NCI-H69 (cell line): ENCODE measurements around the gene GLB1L2.
"Not testable (repeated sequence)": the region's sequence is repeated elsewhere in the genome, so short reads cannot be mapped to it uniquely, and the experiment has no call there.

Source experiments
- DNase-seq: peaks from one replicate; lab custom pipeline; 2025; lab: John Stamatoyannopoulos, UW

GLB1L2 gene

GRCh38 chr11:134328433-134328832 lies 3.4 kb upstream of the GLB1L2 start:
- no peak for DNase-seq

- peak; percentile 21 for DNase-seq
These were observed 1.0 kb upstream of the GLB1L2 start for GRCh38 chr11:134330611-134331353.

- DNase-seq, result peak; percentile 80
These were observed 422 bp downstream of the GLB1L2 start for GRCh38 chr11:134332189-134332631.

- DNase-seq, result no peak
These were observed 994 bp downstream of the GLB1L2 start for GRCh38 chr11:134332782-134333181.

GRCh38 chr11:134333312-134333711 lies 1.5 kb downstream of the GLB1L2 start:
- DNase-seq, result no peak

GRCh38 chr11:134333946-134334345 lies 2.2 kb downstream of the GLB1L2 start:
- peak; percentile 19 for DNase-seq

GRCh38 chr11:134334796-134335571 lies 3.2 kb downstream of the GLB1L2 start:
- no peak for DNase-seq

GRCh38 chr11:134337051-134337450 lies 5.3 kb downstream of the GLB1L2 start:
- DNase-seq, result no peak

GRCh38 chr11:134338068-134338467 lies 6.3 kb downstream of the GLB1L2 start:
- DNase-seq, result no peak

GRCh38 chr11:134338654-134339053 lies 6.9 kb downstream of the GLB1L2 start:
- DNase-seq, result no peak

- DNase-seq, result no peak
These were observed 8.0 kb downstream of the GLB1L2 start for GRCh38 chr11:134339756-134340155.

- DNase-seq, result peak; percentile 14
These were observed 8.7 kb downstream of the GLB1L2 start for GRCh38 chr11:134340354-134340964.

GRCh38 chr11:134341805-134342571 lies 10.2 kb downstream of the GLB1L2 start:
- DNase-seq, result no peak

GRCh38 chr11:134342572-134343340 lies 11.0 kb downstream of the GLB1L2 start:
- no peak for DNase-seq

- no peak for DNase-seq
These were observed 11.9 kb downstream of the GLB1L2 start for GRCh38 chr11:134343646-134344045.

- DNase-seq, result not testable (repeated sequence)
These were observed 12.9 kb downstream of the GLB1L2 start for GRCh38 chr11:134344497-134345236.

- DNase-seq, result no peak
These were observed 13.4 kb downstream of the GLB1L2 start for GRCh38 chr11:134345237-134345550.

GRCh38 chr11:134346101-134346975 lies 14.6 kb downstream of the GLB1L2 start:
- DNase-seq, result peak; percentile 66

GRCh38 chr11:134346976-134347350 lies 15.2 kb downstream of the GLB1L2 start:
- no peak for DNase-seq

GRCh38 chr11:134347441-134347840 lies 15.7 kb downstream of the GLB1L2 start:
- DNase-seq, result no peak
